PFSK-1 (cell line): Measurements from ENCODE around the gene NANOGP8.

Experiments used
- FOXP2 ChIP-seq: optimal IDR thresholded peaks from 2 replicates; pipeline ENCODE3; 2011; ENCODE audit warnings: borderline replicate concordance, control low read depth, inconsistent platforms; ENCODE audit not compliant: insufficient read depth; ENCODE audit errors: extremely low read length, extremely low read depth
- POLR2AphosphoS5 ChIP-seq: IDR thresholded peaks from 2 replicates; pipeline ENCODE4 v1.6.1; 2012; ENCODE audit warnings: low read depth, mild to moderate bottlenecking, control low read depth, low read length, moderate library complexity
- REST ChIP-seq, 2 experiments: IDR thresholded peaks; 2 replicates each; pipeline versions ENCODE4 v1.6.1 to v1.8.0; 2011 to 2012; ENCODE audit warnings: low read depth in 2 of 2, low read length in 2 of 2, control low read depth in 1 of 2, inconsistent platforms in 1 of 2, mild to moderate bottlenecking in 1 of 2, moderate library complexity in 1 of 2; ENCODE audit not compliant: insufficient read depth in 1 of 2
- SIN3A ChIP-seq: IDR thresholded peaks from 2 replicates; pipeline ENCODE4 v1.6.1; 2012; ENCODE audit warnings: mild to moderate bottlenecking, low read length, moderate library complexity, borderline replicate concordance; ENCODE audit not compliant: insufficient read depth
- TAF1 ChIP-seq: IDR thresholded peaks from 2 replicates; pipeline ENCODE4 v1.6.1; 2012; ENCODE audit warnings: low read length, control low read depth, borderline replicate concordance; ENCODE audit not compliant: insufficient read depth

The NANOGP8 gene

GRCh38 chr15:35062738-35063099 is 22.4 kb downstream of the NANOGP8 start:
- no peak for TF ChIP-seq SIN3A
- no peak for TF ChIP-seq TAF1
- TF ChIP-seq POLR2AphosphoS5 = no peak
- no peak for TF ChIP-seq REST (IDR thresholded peaks at IDR 0.05; ENCODE audit: insufficient read depth in 1 of 2, low read depth in 2 of 2, low read length in 2 of 2)
- TF ChIP-seq FOXP2 = no peak

DNA sequence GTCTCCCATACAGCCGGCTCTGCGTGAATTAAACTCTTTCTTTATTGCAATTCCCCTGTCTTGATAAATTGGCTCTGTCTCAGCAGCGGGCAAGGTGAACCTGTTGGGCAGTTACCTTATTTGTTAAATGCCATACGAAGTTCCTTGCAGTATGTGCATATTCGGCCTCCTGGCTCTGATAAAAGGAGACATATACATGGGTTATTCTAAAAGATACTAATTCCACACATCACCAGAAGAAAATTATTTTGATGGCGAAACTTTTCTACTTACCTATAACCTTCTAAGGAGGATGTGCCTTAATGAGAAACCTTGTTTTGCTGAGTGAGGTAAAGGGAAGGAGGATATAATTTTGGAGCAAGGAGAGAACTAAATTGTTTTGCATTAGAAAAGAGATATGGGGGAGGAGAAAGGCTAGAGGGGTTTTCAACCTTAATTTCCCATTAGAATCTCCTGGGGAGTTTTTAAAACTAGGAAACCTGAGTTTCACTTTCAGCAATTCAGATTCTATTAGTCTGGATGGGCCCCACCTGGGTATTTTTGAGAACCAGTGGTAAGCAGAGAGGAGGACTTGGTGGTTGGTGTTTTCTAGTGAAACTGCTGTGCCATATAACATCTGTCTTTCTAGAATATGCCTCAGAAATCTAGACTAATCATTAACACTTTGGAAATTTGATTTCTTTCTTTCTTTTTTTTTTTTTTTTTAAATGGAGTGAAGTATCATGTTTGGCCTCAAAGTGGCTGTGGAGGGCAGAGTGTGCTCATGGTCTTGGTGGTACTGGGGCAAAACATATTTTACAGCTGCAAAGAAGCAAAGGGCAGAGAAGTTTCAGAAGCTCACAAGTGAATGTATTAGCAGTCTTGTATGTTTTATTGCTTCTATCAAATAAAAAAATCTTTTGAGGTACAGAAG is 23.0 kb downstream of the NANOGP8 start:
- TF ChIP-seq FOXP2 (no peak), POLR2AphosphoS5 (no peak)

- TF ChIP-seq POLR2AphosphoS5 (no peak), FOXP2 (no peak), REST (IDR thresholded peaks at IDR 0.05; ENCODE audit: insufficient read depth in 1 of 2, low read depth in 2 of 2, low read length in 2 of 2) (no peak), SIN3A (no peak), TAF1 (no peak)
Measured at GRCh38 chr15:35061161-35061824, 23.8 kb downstream of the NANOGP8 start.

DNA sequence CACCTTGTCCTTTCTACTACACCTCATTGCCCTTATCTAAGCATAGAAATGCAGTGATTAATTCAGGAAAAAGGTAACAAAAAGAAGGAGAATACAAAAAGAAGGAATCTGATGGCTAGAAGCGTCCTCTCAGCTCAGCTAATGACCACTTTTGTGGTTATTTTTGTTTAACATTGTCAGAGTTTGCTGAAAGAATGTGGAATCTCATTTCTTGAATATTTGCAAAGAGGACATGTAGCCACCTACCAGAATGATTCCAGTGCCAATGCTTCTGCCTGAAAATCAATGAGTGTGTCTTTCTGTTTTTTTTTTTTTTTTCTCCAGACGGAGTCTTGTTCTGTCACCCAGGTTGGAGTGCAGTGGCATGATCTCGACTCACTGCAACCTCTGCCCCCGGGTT is 24.5 kb downstream of the NANOGP8 start:
- no peak for TF ChIP-seq FOXP2

GRCh38 chr15:35058534-35059054 is 26.5 kb downstream of the NANOGP8 start:
- TF ChIP-seq REST (IDR thresholded peaks at IDR 0.05; ENCODE audit: insufficient read depth in 1 of 2, low read depth in 2 of 2, low read length in 2 of 2) (no peak), SIN3A (no peak), POLR2AphosphoS5 (no peak), TAF1 (no peak), FOXP2 (no peak)
